GM18519 (cell line): ENCODE data around the gene NKD1.
A peak's percentile ranks its signal among the peaks of the same experiment; 100 is the strongest.
"Not testable (repeated sequence)": the region's sequence is repeated elsewhere in the genome, so short reads cannot be mapped to it uniquely, and the experiment has no call there.

Source experiments
- ATAC-seq: cut with Tn5 transposase; IDR thresholded peaks from one replicate; pipeline ENCODE4 v1.9.1; 2021; ENCODE audit warnings: mild to moderate bottlenecking, moderate library complexity; ENCODE audit not compliant: unreplicated experiment, low FRiP score

The NKD1 gene

GRCh38 chr16:50573947-50574744 lies 25.9 kb downstream of the NKD1 start:
- ATAC-seq = no peak

GRCh38 chr16:50574745-50575136 lies 26.5 kb downstream of the NKD1 start:
- ATAC-seq = no peak

- ATAC-seq = no peak
Observed at GRCh38 chr16:50575743-50576142, 27.5 kb downstream of the NKD1 start.

- no peak for ATAC-seq
Observed at GRCh38 chr16:50576403-50577113, 28.4 kb downstream of the NKD1 start.

- no peak for ATAC-seq
Observed at GRCh38 chr16:50578137-50578536, 29.9 kb downstream of the NKD1 start.

- ATAC-seq = not testable (repeated sequence)
Observed at GRCh38 chr16:50579373-50579772, 31.2 kb downstream of the NKD1 start.

- ATAC-seq = no peak
Observed at GRCh38 chr16:50580180-50580798, 32.1 kb downstream of the NKD1 start.

- no peak for ATAC-seq
Observed at GRCh38 chr16:50581845-50582244, 33.6 kb downstream of the NKD1 start.

- ATAC-seq = no peak
Observed at GRCh38 chr16:50583211-50583610, 35.0 kb downstream of the NKD1 start.

GRCh38 chr16:50584033-50584722 lies 36.0 kb downstream of the NKD1 start:
- ATAC-seq = peak; percentile 48

- no peak for ATAC-seq
Observed at GRCh38 chr16:50585331-50585776, 37.2 kb downstream of the NKD1 start.

- ATAC-seq = no peak
Observed at GRCh38 chr16:50587543-50587942, 39.3 kb downstream of the NKD1 start.

GRCh38 chr16:50588276-50588675 lies 40.1 kb downstream of the NKD1 start:
- ATAC-seq = no peak

GRCh38 chr16:50591209-50591608 lies 43.0 kb downstream of the NKD1 start:
- no peak for ATAC-seq

- no peak for ATAC-seq
Observed at GRCh38 chr16:50591800-50592771, 43.9 kb downstream of the NKD1 start.

- no peak for ATAC-seq
Observed at GRCh38 chr16:50592996-50593395, 44.8 kb downstream of the NKD1 start.

GRCh38 chr16:50593410-50594150 lies 45.4 kb downstream of the NKD1 start:
- ATAC-seq = no peak

- ATAC-seq = no peak
Observed at GRCh38 chr16:50594308-50595260, 46.4 kb downstream of the NKD1 start.
